Tibial artery (tissue), 4 donors: ENCODE measurements around the gene SCGN.

Source experiments
- DNase-seq, 2 donors: peaks; one replicate each; pipeline ENCODE4 v3.0.0-alpha.2; 2019
- H3K27ac ChIP-seq, 2 donors: fragments of 200-600 bp; sonication (generic) in 1 of 2; 1 replicate in 1 of 2; 2 replicates in 1 of 2; pipeline ENCODE4 v1.5.1; 2018 to 2019; ENCODE audit warnings: mild to moderate bottlenecking in 1 of 2
- H3K27me3 ChIP-seq, 2 donors: fragments of 200-600 bp; sonication (generic) in 1 of 2; one replicate each; pipeline versions ENCODE4 v1.5.1 to v1.6.0; 2016 to 2019
- H3K36me3 ChIP-seq, 3 donors: fragments of 200-600 bp; sonication (generic) in 2 of 3; one replicate each; pipeline ENCODE4 v1.5.1; 2016 to 2019; ENCODE audit warnings: mild to moderate bottlenecking in 2 of 3
- H3K4me1 ChIP-seq, 4 donors: fragments of 200-600 bp; sonication (generic) in 2 of 4; 1 replicate in 3 of 4; 2 replicates in 1 of 4; pipeline ENCODE4 v1.5.1; 2016 to 2019
- H3K4me3 ChIP-seq, 2 donors: fragments of 200-600 bp; sonication (generic) in 1 of 2; 1 replicate in 1 of 2; 2 replicates in 1 of 2; pipeline ENCODE4 v1.5.1; 2018 to 2019; ENCODE audit warnings: mild to moderate bottlenecking in 2 of 2
- H3K9me3 ChIP-seq, 3 donors: fragments of 200-600 bp; sonication (generic) in 1 of 3; one replicate each; pipeline ENCODE4 v1.5.1; 2016 to 2019
- CTCF ChIP-seq, 2 experiments: fragments of 200-600 bp in 1 of 2; fragments of 450-650 bp in 1 of 2; IDR thresholded peaks; one replicate each; pipeline ENCODE4 v1.5.1; 2017 to 2019; ENCODE audit warnings: antibody characterized with exemption in 2 of 2, mild to moderate bottlenecking in 1 of 2, moderate library complexity in 1 of 2
- intact Hi-C: fragments of 100-400 bp; cut with DNase I; formaldehyde crosslinking; loops from one replicate; pipeline ENCODE4 v1.15.0; 2023; ENCODE audit warnings: low total_unique reads

The SCGN gene

GRCh38 chr6:25698631-25699030 lies 46.6 kb downstream of the SCGN start:
- intact Hi-C loops = no loop called here
- Histone ChIP-seq H3K9me3 (no peaks in the 10 kb centered on the region), H3K36me3 (no peaks in the 10 kb centered on the region), H3K27ac (no peak overlapping the region), H3K27me3 (no peaks in the 10 kb centered on the region), H3K4me1 (no peaks in the 10 kb centered on the region), H3K4me3 (no peak overlapping the region)
- DNase-seq = no peak
- no peak for TF ChIP-seq CTCF (IDR thresholded peaks at IDR 0.05)

- Histone ChIP-seq H3K4me3 (no peak overlapping the region), H3K36me3 (no peaks in the 10 kb centered on the region)
- no peak for DNase-seq
These were observed 47.6 kb downstream of the SCGN start for GRCh38 chr6:25699649-25700048.

GRCh38 chr6:25700761-25701160 lies 48.7 kb downstream of the SCGN start:
- Histone ChIP-seq H3K4me3 (no peak overlapping the region), H3K27me3 (no peaks in the 10 kb centered on the region), H3K36me3 (no peaks in the 10 kb centered on the region), H3K9me3 (no peaks in the 10 kb centered on the region), H3K27ac (no peak overlapping the region), H3K4me1 (no peaks in the 10 kb centered on the region)
- TF ChIP-seq CTCF (IDR thresholded peaks at IDR 0.05) = no peak
- no peak for DNase-seq
- intact Hi-C loops = no loop called here

More at GRCh38 chr6:25699649-25700048, 47.6 kb downstream of the SCGN start:
- no peaks in the 10 kb centered on the region for H3K9me3 ChIP-seq
- H3K4me1 ChIP-seq = no peaks in the 10 kb centered on the region
- no peak for TF ChIP-seq CTCF (IDR thresholded peaks at IDR 0.05)
- H3K27ac ChIP-seq = no peak overlapping the region
- intact Hi-C loops = no loop called here
- no peaks in the 10 kb centered on the region for H3K27me3 ChIP-seq

- Histone ChIP-seq H3K27me3 (no peaks in the 10 kb centered on the region), H3K4me3 (no peak overlapping the region), H3K4me1 (no peaks in the 10 kb centered on the region), H3K36me3 (no peaks in the 10 kb centered on the region), H3K27ac (no peak overlapping the region), H3K9me3 (no peaks in the 10 kb centered on the region)
- no peak for TF ChIP-seq CTCF (IDR thresholded peaks at IDR 0.05)
- no peak for DNase-seq
- intact Hi-C loops = no loop called here
These were observed 49.8 kb downstream of the SCGN start for GRCh38 chr6:25701807-25702206.

GRCh38 chr6:25703005-25703404 lies 51.0 kb downstream of the SCGN start:
- DNase-seq = no peak
- Histone ChIP-seq H3K36me3 (no peaks in the 10 kb centered on the region), H3K4me1 (no peaks in the 10 kb centered on the region), H3K9me3 (no peaks in the 10 kb centered on the region), H3K27ac (no peak overlapping the region), H3K4me3 (no peak overlapping the region), H3K27me3 (no peaks in the 10 kb centered on the region)
- no peak for TF ChIP-seq CTCF (IDR thresholded peaks at IDR 0.05)
- intact Hi-C loops = no loop called here

- intact Hi-C loops = no loop called here
- DNase-seq = no peak
- Histone ChIP-seq H3K9me3 (no peaks in the 10 kb centered on the region), H3K27ac (no peak overlapping the region), H3K27me3 (no peaks in the 10 kb centered on the region), H3K36me3 (no peaks in the 10 kb centered on the region), H3K4me1 (no peaks in the 10 kb centered on the region), H3K4me3 (no peak overlapping the region)
- no peak for TF ChIP-seq CTCF (IDR thresholded peaks at IDR 0.05)
These were observed 52.0 kb downstream of the SCGN start for GRCh38 chr6:25704001-25704400.
